ENCODE results near the gene BDKRB2. TPM values are rescaled to one million over a fixed set of nuclear protein-coding genes. Genes with fewer than 3 reads are reported as not detected.

BDKRB2 gene
- total and polyA plus RNA-seq, 2 experiments from 2014 or later: 0.14 to 0.21 TPM

- Histone ChIP-seq H3K4me3 (no peak overlapping the region), H3K27ac (ENCODE audit: low read depth) (no peak overlapping the region), H2AFZ (no peak overlapping the region), H3K27me3 (ENCODE audit: insufficient read depth) (no peaks in the 10 kb centered on the region), H3K4me1 (ENCODE audit: insufficient read depth) (no peaks in the 10 kb centered on the region), H3K9me2 (ENCODE audit: insufficient read depth) (0 out of 2 replicates have a peak, but pooled peaks cover 5% of the 10 kb centered on the region), H3K36me3 (ENCODE audit: insufficient read depth) (no peaks in the 10 kb centered on the region), H3F3A (replicated peaks; ENCODE audit: low read depth) (no peaks in the 10 kb centered on the region), H4K20me1 (replicated peaks; ENCODE audit: insufficient read depth) (no peaks in the 10 kb centered on the region), H3K79me2 (replicated peaks; ENCODE audit: insufficient read depth) (no peaks in the 10 kb centered on the region), H3K4me2 (no peak overlapping the region)
- ATAC-seq (no peak), DNase-seq (ENCODE audit: low spot score) (no peak)
- H3K9me3 Mint-ChIP-seq: no peaks in the 10 kb centered on the region; the same call in 1 of the 3 replicates
- H3K36me3 Mint-ChIP-seq (ENCODE audit: low read depth): no peaks in the 10 kb centered on the region
- TF ChIP-seq NANOG (IDR thresholded peaks at IDR 0.05; ENCODE audit: borderline replicate concordance): no peak
- TF ChIP-seq JUNB (IDR thresholded peaks at IDR 0.05; ENCODE audit: unreplicated experiment): no peak
- no peak for TF ChIP-seq EZH2 (IDR thresholded peaks at IDR 0.05; ENCODE audit: low read depth, unreplicated experiment)
- no peak for TF ChIP-seq ETS1 (IDR thresholded peaks at IDR 0.05)
- no peak for TF ChIP-seq ZNF114 (CRISPR knock-in tag; IDR thresholded peaks at IDR 0.05)
- TF ChIP-seq POLR2AphosphoS5 (IDR thresholded peaks at IDR 0.05; ENCODE audit: low read depth): no peak
- TF ChIP-seq ZNF331 (CRISPR knock-in tag; IDR thresholded peaks at IDR 0.05; ENCODE audit: low read depth): no peak
- TF ChIP-seq CREB1 (CRISPR knock-in tag; IDR thresholded peaks at IDR 0.05; ENCODE audit: low read depth): no peak
- no peak for TF ChIP-seq ZNF462 (CRISPR knock-in tag; IDR thresholded peaks at IDR 0.05)
- H3K4me1 Mint-ChIP-seq: peaks cover 6% of the 10 kb centered on the region
- H3K4me3 Mint-ChIP-seq: no peak overlapping the region
- H3K27me3 Mint-ChIP-seq (ENCODE audit: insufficient read depth, low read depth, poor library complexity): peaks cover 6% of the 10 kb centered on the region
- no peak overlapping the region for H3K27ac Mint-ChIP-seq
Observed at GRCh38 chr14:96257900-96258299, 53.3 kb downstream of the BDKRB2 start.

All from GM23338 (cell line).